HG02938 (cell line): ENCODE data around the gene NPVF.

Experiments
- ATAC-seq: cut with Tn5 transposase; IDR thresholded peaks from one replicate; pipeline ENCODE4 v1.9.1; 2021; ENCODE audit warnings: mild to moderate bottlenecking, moderate library complexity; ENCODE audit not compliant: unreplicated experiment

NPVF gene

GRCh38 chr7:25235471-25235870 lies 7.2 kb upstream of the NPVF start:
- no peak for ATAC-seq

- no peak for ATAC-seq
Observed at GRCh38 chr7:25234336-25234735, 6.0 kb upstream of the NPVF start.

GRCh38 chr7:25223206-25223605 lies 5.1 kb downstream of the NPVF start:
- ATAC-seq: no peak

- no peak for ATAC-seq
Observed at GRCh38 chr7:25222666-25223065, 5.6 kb downstream of the NPVF start.

GRCh38 chr7:25221009-25221408 lies 7.3 kb downstream of the NPVF start:
- ATAC-seq: no peak

- ATAC-seq: no peak
Observed at GRCh38 chr7:25218191-25218590, 10.1 kb downstream of the NPVF start.

- no peak for ATAC-seq
Observed at GRCh38 chr7:25216837-25217236, 11.4 kb downstream of the NPVF start.

GRCh38 chr7:25215694-25216335 lies 12.5 kb downstream of the NPVF start:
- no peak for ATAC-seq

- ATAC-seq: no peak
Observed at GRCh38 chr7:25208525-25209221, 19.6 kb downstream of the NPVF start.

GRCh38 chr7:25207887-25208286 lies 20.4 kb downstream of the NPVF start:
- no peak for ATAC-seq

GRCh38 chr7:25206765-25207164 lies 21.5 kb downstream of the NPVF start:
- ATAC-seq: no peak

- no peak for ATAC-seq
Observed at GRCh38 chr7:25196132-25196896, 32.0 kb downstream of the NPVF start.

- ATAC-seq: no peak
Observed at GRCh38 chr7:25194036-25194435, 34.2 kb downstream of the NPVF start.

- no peak for ATAC-seq
Observed at GRCh38 chr7:25192043-25192442, 36.2 kb downstream of the NPVF start.

GRCh38 chr7:25189197-25189596 lies 39.1 kb downstream of the NPVF start:
- ATAC-seq: no peak

- no peak for ATAC-seq
Observed at GRCh38 chr7:25187932-25188331, 40.4 kb downstream of the NPVF start.

GRCh38 chr7:25186436-25186835 lies 41.9 kb downstream of the NPVF start:
- no peak for ATAC-seq

GRCh38 chr7:25181532-25181931 lies 46.8 kb downstream of the NPVF start:
- ATAC-seq: no peak

- no peak for ATAC-seq
Observed at GRCh38 chr7:25180946-25181345, 47.3 kb downstream of the NPVF start.

- ATAC-seq: peak; percentile 40
Observed at GRCh38 chr7:25180592-25180923, 47.7 kb downstream of the NPVF start.

GRCh38 chr7:25179771-25180591 lies 48.3 kb downstream of the NPVF start:
- peak; percentile 96 for ATAC-seq
